Measurements from ENCODE around the gene ZNF831. TPM values are rescaled to one million over a fixed set of nuclear protein-coding genes. Genes with fewer than 3 reads are reported as not detected.

Gene ZNF831
- total and polyA plus RNA-seq, 3 donors from 2014 or later, result 0.99 to 4.8 (median 4.0) TPM

DNA sequence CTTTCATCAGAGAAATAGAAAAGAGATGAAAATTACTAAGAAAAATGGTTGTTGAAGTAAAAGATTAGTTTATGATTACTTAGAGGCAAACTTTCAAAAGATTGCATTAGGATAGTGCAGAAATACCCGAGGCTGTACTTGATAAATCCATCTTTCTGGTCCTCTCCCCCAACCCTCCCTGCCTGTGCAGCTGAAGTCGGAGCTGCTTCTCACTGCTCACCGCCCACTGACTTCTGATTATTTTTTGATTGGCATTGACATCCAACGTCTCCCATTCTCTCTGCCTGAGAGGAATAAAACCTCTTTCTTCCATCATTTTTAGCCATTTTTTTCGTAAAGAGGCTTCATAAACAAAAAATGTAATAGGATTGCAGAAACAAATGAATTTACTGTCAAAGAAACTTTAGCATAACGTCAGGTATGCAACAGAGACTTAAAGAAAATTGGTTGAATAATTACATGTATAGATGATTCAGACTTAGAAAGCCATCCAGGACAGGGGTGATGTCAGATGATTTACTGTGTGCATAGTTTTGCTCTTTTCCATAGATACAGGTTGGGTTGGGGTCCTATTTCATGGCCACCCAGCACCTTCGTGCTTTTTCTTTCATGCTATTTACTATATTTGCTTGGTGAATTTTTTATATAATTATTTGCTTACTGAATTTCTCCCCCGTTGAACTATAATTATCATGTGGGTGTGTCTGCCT, 83.2 kb downstream of the ZNF831 start:
- no peak for DNase-seq
- H3K4me1 ChIP-seq, result no peaks in the 10 kb centered on the region
- TF ChIP-seq, protein P1, sequence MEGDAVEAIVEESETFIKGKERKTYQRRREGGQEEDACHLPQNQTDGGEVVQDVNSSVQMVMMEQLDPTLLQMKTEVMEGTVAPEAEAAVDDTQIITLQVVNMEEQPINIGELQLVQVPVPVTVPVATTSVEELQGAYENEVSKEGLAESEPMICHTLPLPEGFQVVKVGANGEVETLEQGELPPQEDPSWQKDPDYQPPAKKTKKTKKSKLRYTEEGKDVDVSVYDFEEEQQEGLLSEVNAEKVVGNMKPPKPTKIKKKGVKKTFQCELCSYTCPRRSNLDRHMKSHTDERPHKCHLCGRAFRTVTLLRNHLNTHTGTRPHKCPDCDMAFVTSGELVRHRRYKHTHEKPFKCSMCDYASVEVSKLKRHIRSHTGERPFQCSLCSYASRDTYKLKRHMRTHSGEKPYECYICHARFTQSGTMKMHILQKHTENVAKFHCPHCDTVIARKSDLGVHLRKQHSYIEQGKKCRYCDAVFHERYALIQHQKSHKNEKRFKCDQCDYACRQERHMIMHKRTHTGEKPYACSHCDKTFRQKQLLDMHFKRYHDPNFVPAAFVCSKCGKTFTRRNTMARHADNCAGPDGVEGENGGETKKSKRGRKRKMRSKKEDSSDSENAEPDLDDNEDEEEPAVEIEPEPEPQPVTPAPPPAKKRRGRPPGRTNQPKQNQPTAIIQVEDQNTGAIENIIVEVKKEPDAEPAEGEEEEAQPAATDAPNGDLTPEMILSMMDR (IDR thresholded peaks at IDR 0.05), result no peak
- TF ChIP-seq POLR2A (IDR thresholded peaks at IDR 0.05), result no peak
- no peaks in the 10 kb centered on the region for H3K27me3 ChIP-seq
- H3K36me3 ChIP-seq (ENCODE audit: low read depth, missing control alignments), result no peaks in the 10 kb centered on the region
- H3K4me3 ChIP-seq, result no peak overlapping the region
- WGBS, 2 donors, result 61 to 63% methylated on average over 8 of the region's 8 CpGs
- no peaks in the 10 kb centered on the region for H3K9me3 ChIP-seq
- no peak overlapping the region for H3K27ac ChIP-seq
- intact Hi-C loops (cut with DNase I; ENCODE audit: low total_unique reads), result no loop called here

DNA sequence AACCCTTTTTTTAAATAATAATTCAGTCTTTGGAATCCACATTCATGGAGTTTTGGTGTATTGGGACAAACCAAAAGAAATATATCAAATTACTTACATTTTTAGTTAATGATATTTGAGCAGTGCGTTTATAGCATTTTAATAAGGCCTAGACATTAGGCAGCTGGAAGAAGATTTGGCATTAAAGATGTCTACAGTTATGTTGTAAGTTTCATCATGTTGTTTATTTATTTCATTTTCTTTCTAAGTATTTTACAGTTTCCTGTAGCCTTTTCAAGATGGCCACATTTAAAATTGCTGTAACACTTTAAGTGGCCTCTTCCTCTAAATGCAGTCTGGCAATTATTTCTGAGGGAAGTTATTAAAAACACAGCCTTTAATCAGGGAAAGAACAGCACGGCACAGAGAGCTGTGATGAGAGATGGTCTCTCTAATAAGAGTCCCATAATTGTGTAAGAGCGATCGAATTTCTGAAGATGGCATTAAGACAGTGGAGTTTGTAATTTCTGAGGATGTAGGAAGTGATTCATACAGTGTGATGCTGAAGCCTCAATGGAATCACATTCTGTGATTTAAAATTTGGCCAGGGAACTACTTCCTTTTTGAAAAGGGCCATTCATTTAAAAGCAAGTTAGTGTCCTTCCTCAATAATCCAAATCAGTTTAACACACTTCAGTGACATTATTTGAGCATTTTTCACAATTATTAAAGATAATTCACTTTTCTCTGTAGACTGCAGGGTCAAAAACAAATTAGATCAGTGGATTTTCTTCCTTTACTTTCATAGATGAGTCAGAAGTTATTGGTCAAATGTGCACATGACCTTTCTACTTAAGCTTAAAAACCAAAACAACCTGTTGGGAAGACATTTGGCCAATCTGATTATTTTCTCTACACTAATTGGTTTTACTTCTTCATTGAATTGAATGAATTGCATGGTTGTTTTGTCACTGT, 84.4 kb downstream of the ZNF831 start:
- H3K27ac ChIP-seq, result no peak overlapping the region
- WGBS, 2 donors, result 67 to 74% methylated on average over 4 of the region's 4 CpGs
- no peak for DNase-seq
- no peaks in the 10 kb centered on the region for H3K36me3 ChIP-seq (ENCODE audit: low read depth, missing control alignments)
- no peak overlapping the region for H3K4me3 ChIP-seq
- intact Hi-C loops (cut with DNase I; ENCODE audit: low total_unique reads), result no loop called here
- H3K9me3 ChIP-seq, result no peaks in the 10 kb centered on the region
- TF ChIP-seq, protein P1 (IDR thresholded peaks at IDR 0.05), result no peak
- no peak for TF ChIP-seq POLR2A (IDR thresholded peaks at IDR 0.05)
- no peaks in the 10 kb centered on the region for H3K27me3 ChIP-seq
- H3K4me1 ChIP-seq, result no peaks in the 10 kb centered on the region

DNA sequence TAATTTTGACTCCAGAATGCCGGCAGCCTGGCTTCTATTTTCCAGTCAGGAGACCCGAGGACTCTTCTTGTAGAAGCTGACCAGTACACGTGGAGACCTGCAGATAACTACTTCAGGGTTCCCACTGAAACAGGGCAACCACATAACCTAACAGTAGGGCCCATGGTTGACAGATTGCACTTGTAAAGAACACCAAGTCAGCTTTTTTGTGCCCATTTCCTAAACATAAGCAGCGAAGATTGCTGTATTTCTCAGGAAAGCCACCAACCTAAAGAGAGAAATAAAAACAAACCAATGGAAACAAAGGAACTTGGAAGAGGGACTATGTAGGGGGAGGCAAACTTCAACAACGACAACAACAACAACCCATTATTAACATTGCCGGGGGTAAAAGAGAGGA, 86.7 kb downstream of the ZNF831 start:
- no peak overlapping the region for H3K4me3 ChIP-seq
- H3K27me3 ChIP-seq, result no peaks in the 10 kb centered on the region
- WGBS, 2 donors, result 88 to 93% methylated on average over 6 of the region's 6 CpGs
- DNase-seq, result no peak
- no peaks in the 10 kb centered on the region for H3K4me1 ChIP-seq
- intact Hi-C loops (cut with DNase I; ENCODE audit: low total_unique reads), result no loop called here
- H3K27ac ChIP-seq, result no peak overlapping the region
- H3K9me3 ChIP-seq, result no peaks in the 10 kb centered on the region
- no peaks in the 10 kb centered on the region for H3K36me3 ChIP-seq (ENCODE audit: low read depth, missing control alignments)
- TF ChIP-seq, protein P1 (IDR thresholded peaks at IDR 0.05), result no peak
- no peak for TF ChIP-seq POLR2A (IDR thresholded peaks at IDR 0.05)

DNA sequence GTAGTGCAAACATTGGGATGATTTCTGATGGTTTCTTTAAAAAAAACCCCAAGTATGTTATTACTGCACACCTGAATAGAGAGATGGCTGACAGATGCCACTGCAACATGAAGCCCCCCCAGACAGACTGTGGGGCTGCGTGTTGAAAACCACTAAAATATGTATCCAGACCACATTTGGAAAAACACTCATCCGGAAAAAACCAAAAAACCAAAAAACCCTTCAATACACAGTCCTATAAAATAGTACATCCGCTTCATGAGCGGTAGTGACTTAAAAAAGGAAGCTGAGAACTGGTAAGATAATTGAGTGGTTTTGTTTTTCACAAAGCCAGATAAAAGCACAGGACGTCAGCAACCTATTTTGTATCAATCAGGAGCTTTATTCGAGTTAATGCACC, 89.7 kb downstream of the ZNF831 start:
- no peaks in the 10 kb centered on the region for H3K27me3 ChIP-seq
- WGBS, 2 donors, result 82 to 84% methylated on average over 6 of the region's 6 CpGs
- TF ChIP-seq POLR2A (IDR thresholded peaks at IDR 0.05), result no peak
- TF ChIP-seq, protein P1 (IDR thresholded peaks at IDR 0.05), result no peak
- H3K36me3 ChIP-seq (ENCODE audit: low read depth, missing control alignments), result no peaks in the 10 kb centered on the region
- no peak overlapping the region for H3K27ac ChIP-seq
- intact Hi-C loops (cut with DNase I; ENCODE audit: low total_unique reads), result no loop called here
- H3K4me3 ChIP-seq, result no peak overlapping the region
- DNase-seq, result no peak
- no peaks in the 10 kb centered on the region for H3K9me3 ChIP-seq
- no peaks in the 10 kb centered on the region for H3K4me1 ChIP-seq
